ENCODE data around the gene HTT. TPM values are rescaled to one million over a fixed set of nuclear protein-coding genes. Genes with fewer than 3 reads are reported as not detected.

HTT gene
- total RNA-seq, 1 donor from 2014 or later, result 43.8 TPM

GRCh38 chr4:3074846-3075651 is 568 bp downstream of the HTT start:
- Histone ChIP-seq H3K36me3 (ENCODE audit: control insufficient read depth, insufficient read depth, low read length) (no peaks in the 10 kb centered on the region), H3K4me3 (ENCODE audit: low read depth, low read length) (peak overlapping the region; percentile 52), H3K27me3 (ENCODE audit: control insufficient read depth, insufficient read depth, low read length) (no peaks in the 10 kb centered on the region)
- no peak for DNase-seq (ENCODE audit: low read depth)
- TF ChIP-seq CTCF (IDR thresholded peaks at IDR 0.05; ENCODE audit: insufficient read depth, low read length, poor library complexity, severe bottlenecking), result no peak

- TF ChIP-seq CTCF (IDR thresholded peaks at IDR 0.05; ENCODE audit: insufficient read depth, low read length, poor library complexity, severe bottlenecking), result no peak
Measured at GRCh38 chr4:3075652-3075981, 1.1 kb downstream of the HTT start.

GRCh38 chr4:3077796-3078195 is 3.3 kb downstream of the HTT start:
- H3K4me3 ChIP-seq (ENCODE audit: low read depth, low read length), result no peak overlapping the region
- no peak for TF ChIP-seq CTCF (IDR thresholded peaks at IDR 0.05; ENCODE audit: insufficient read depth, low read length, poor library complexity, severe bottlenecking)
- no peaks in the 10 kb centered on the region for H3K27me3 ChIP-seq (ENCODE audit: control insufficient read depth, insufficient read depth, low read length)
- no peaks in the 10 kb centered on the region for H3K36me3 ChIP-seq (ENCODE audit: control insufficient read depth, insufficient read depth, low read length)
- DNase-seq (ENCODE audit: low read depth), result no peak

More at GRCh38 chr4:3075652-3075981, 1.1 kb downstream of the HTT start:
- DNase-seq (ENCODE audit: low read depth), result no peak
- H3K4me3 ChIP-seq (ENCODE audit: low read depth, low read length), result peak overlapping the region; percentile 52
- H3K36me3 ChIP-seq (ENCODE audit: control insufficient read depth, insufficient read depth, low read length), result no peaks in the 10 kb centered on the region
- no peaks in the 10 kb centered on the region for H3K27me3 ChIP-seq (ENCODE audit: control insufficient read depth, insufficient read depth, low read length)

- no peak for DNase-seq (ENCODE audit: low read depth)
- H3K27me3 ChIP-seq (ENCODE audit: control insufficient read depth, insufficient read depth, low read length), result no peaks in the 10 kb centered on the region
- H3K36me3 ChIP-seq (ENCODE audit: control insufficient read depth, insufficient read depth, low read length), result no peaks in the 10 kb centered on the region
- no peak overlapping the region for H3K4me3 ChIP-seq (ENCODE audit: low read depth, low read length)
- no peak for TF ChIP-seq CTCF (IDR thresholded peaks at IDR 0.05; ENCODE audit: insufficient read depth, low read length, poor library complexity, severe bottlenecking)
Measured at GRCh38 chr4:3079694-3080123, 5.2 kb downstream of the HTT start.

GRCh38 chr4:3082925-3083515 is 8.5 kb downstream of the HTT start:
- no peak for TF ChIP-seq CTCF (IDR thresholded peaks at IDR 0.05; ENCODE audit: insufficient read depth, low read length, poor library complexity, severe bottlenecking)
- Histone ChIP-seq H3K4me3 (ENCODE audit: low read depth, low read length) (no peak overlapping the region), H3K36me3 (ENCODE audit: control insufficient read depth, insufficient read depth, low read length) (no peaks in the 10 kb centered on the region), H3K27me3 (ENCODE audit: control insufficient read depth, insufficient read depth, low read length) (no peaks in the 10 kb centered on the region)
- no peak for DNase-seq (ENCODE audit: low read depth)

Measured in kidney epithelial cell (primary cell).